GM21515 (cell line): Measurements from ENCODE around the gene TP53INP2.
"Not testable (repeated sequence)": the region's sequence is repeated elsewhere in the genome, so short reads cannot be mapped to it uniquely, and the experiment has no call there.

ENCODE experiments used
- ATAC-seq: cut with Tn5 transposase; IDR thresholded peaks from one replicate; pipeline ENCODE4 v1.9.1; 2021; ENCODE audit not compliant: unreplicated experiment

TP53INP2 gene

GRCh38 chr20:34720266-34720665 lies 16.1 kb downstream of the TP53INP2 start:
- ATAC-seq, result no peak

GRCh38 chr20:34722560-34722959 lies 18.4 kb downstream of the TP53INP2 start:
- ATAC-seq, result not testable (repeated sequence)

GRCh38 chr20:34724172-34724571 lies 20.0 kb downstream of the TP53INP2 start:
- no peak for ATAC-seq

- no peak for ATAC-seq
Measured at GRCh38 chr20:34729416-34729815, 25.3 kb downstream of the TP53INP2 start.

- ATAC-seq, result no peak
Measured at GRCh38 chr20:34732523-34732922, 28.4 kb downstream of the TP53INP2 start.

GRCh38 chr20:34736106-34736735 lies 32.1 kb downstream of the TP53INP2 start:
- no peak for ATAC-seq

GRCh38 chr20:34743039-34743438 lies 38.9 kb downstream of the TP53INP2 start:
- no peak for ATAC-seq

- ATAC-seq, result no peak
Measured at GRCh38 chr20:34744340-34744739, 40.2 kb downstream of the TP53INP2 start.

GRCh38 chr20:34744847-34745246 lies 40.7 kb downstream of the TP53INP2 start:
- ATAC-seq, result no peak

- no peak for ATAC-seq
Measured at GRCh38 chr20:34746674-34747073, 42.5 kb downstream of the TP53INP2 start.

- ATAC-seq, result no peak
Measured at GRCh38 chr20:34747479-34747878, 43.3 kb downstream of the TP53INP2 start.

GRCh38 chr20:34748709-34749108 lies 44.6 kb downstream of the TP53INP2 start:
- no peak for ATAC-seq

- ATAC-seq, result no peak
Measured at GRCh38 chr20:34750484-34750883, 46.3 kb downstream of the TP53INP2 start.

- ATAC-seq, result no peak
Measured at GRCh38 chr20:34751453-34751852, 47.3 kb downstream of the TP53INP2 start.

- no peak for ATAC-seq
Measured at GRCh38 chr20:34753706-34754461, 49.7 kb downstream of the TP53INP2 start.

- no peak for ATAC-seq
Measured at GRCh38 chr20:34754611-34755010, 50.5 kb downstream of the TP53INP2 start.

GRCh38 chr20:34755367-34755766 lies 51.2 kb downstream of the TP53INP2 start:
- ATAC-seq, result no peak

GRCh38 chr20:34762031-34762555 lies 57.9 kb downstream of the TP53INP2 start:
- ATAC-seq, result no peak
